T-helper 2 cell (primary cell): Measurements from ENCODE around the gene CAPG.

ENCODE experiments used
- DNase-seq, 5 experiments: peaks; one replicate each; pipeline versions ENCODE4 v3.0.0 to v3.0.0-alpha.2; 2012 to 2022

The CAPG gene

DNA sequence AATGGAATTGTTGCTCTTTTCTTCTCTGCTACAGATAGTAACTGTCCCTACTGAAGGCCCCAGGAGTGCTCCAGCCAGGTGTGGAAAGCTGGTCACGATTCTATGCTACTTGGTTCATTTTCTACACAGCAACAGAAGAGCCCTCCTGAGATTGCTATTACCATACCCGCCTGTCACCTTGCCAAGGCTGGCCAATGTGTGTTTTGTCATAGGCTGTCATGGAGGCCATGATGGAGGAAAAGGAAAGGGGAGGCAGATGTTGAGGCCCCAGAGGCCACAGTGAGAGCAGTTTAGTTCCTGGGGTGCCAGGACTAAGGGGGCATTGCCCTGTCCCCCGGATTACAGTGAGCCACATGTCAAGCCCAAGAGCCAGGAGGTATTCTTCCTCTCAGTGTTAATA is 54.6 kb downstream of the CAPG start:
- DNase-seq: peak in 1 of 5 experiments; percentile 24

DNA sequence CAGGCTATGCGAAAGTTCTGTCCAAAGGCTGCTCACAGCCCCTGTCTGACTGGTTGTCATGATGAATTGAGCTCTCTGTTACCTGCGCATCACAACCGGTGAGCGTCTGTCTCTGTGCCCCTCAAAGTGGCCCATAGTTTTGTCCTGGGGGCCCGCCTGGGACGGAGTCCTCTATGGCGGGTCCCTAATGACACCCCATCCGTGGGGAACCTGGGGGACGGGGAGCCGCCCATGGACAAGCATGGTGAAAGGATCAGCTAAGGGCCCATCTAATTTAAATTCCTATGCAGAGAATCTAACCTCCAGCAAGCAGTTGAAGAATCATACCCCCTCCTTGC is 55.1 kb downstream of the CAPG start:
- peak in 1 of 5 experiments; percentile 2 for DNase-seq

DNA sequence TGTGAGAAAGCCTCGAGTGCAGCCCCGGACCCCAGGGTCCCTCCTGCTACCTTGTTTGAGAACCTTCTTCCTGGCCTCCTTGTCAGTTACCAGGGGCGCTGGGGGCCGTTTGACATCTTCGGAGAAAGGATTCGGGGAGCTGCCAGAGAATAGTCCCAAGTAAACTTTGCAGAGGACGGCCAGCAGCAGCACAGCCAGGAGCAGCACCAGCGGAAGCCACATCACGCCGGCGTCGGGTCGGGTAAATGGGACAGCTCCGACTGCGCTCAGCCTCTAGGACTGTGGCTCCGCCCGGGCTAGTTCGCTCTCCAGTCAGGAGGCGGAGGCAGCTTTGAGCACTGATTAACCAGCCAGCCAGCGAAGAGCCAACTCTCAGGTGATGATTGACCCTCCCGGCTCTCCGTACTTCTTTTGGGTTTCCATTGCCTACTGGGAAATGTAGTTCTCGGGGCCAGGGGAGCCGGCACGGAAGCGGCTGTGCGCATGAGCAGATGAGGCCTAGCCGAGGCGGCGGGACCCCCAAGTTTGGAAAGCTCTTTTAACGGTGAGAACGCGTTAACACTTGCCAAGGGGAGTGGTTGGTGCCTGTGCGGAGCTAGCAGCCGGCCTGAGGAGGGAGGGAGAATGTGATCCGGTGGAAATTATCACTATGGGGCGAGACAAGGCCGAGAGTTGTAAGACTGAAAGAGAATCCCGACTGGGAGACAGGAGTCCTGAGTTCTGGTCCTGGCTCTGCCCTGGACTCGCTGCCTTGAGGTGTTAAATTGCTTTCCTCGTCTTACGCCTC is 55.7 kb downstream of the CAPG start, which contains the start of the genes ELMOD3 and RETSAT:
TSS of gene ELMOD3 (plus strand) at position 484 of the 787 bp plus-strand sequence. CDS start 2,430 bp downstream, outside the sequence.
TSS of gene RETSAT (minus strand) at position 243 of the 787 bp plus-strand sequence. CDS start at position 222, 21 bp downstream.
- peak; percentile 81 to 99 (median 96) for DNase-seq

DNA sequence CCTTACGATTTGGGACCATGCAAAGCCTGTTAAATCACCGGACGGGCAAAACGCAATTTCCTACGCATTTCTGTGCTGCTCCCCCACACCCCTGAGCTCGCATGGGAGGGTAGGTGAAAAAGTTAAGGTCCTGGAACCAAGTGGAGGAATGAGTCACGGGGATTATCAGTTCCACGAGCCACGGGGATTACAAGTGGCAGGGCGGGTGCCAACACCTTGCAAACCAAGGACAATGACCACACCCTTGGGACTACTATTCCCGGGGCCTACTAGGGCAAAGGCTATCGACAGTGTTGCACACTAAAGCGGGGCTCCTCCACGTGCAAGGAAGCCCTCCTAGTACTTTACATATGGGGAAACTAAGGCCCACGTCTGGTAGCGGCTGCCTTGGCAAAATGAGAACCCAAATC is 56.3 kb downstream of the CAPG start:
- peak in 1 of 5 experiments; percentile 35 for DNase-seq

DNA sequence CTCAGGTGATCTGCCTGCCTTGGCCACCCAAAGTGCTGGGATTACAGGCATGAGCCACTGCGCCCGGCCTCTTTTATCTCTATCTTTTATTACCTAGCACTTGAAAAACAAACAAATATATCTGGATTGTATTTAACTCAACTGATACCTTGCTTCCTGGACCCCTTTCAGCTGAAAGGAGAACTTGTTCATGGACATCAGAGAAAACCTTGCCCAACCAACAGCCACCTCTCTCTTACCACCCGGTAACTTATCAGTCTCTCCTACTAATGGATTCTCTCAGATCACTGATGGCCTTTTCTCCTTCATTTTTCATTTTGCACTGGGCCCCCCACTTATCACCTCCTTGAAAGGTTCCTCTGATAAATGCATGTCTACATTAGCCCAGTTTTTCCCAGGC is 62.6 kb downstream of the CAPG start:
- DNase-seq: no peak
